Body of pancreas (tissue), 4 donors: ENCODE data around the gene MED17.

Source experiments
- CTCF ChIP-seq, 7 experiments: fragments of 450-650 bp in 4 of 7; fragments of 200-600 bp in 3 of 7; sonication (generic) in 3 of 7; IDR thresholded peaks; one replicate each; pipeline ENCODE4 v1.5.1; 2016 to 2019; ENCODE audit warnings: antibody characterized with exemption in 7 of 7
- POLR2A ChIP-seq, 3 donors: fragments of 450-650 bp; IDR thresholded peaks; one replicate each; pipeline ENCODE4 v1.6.1; 2016; ENCODE audit warnings: antibody characterized with exemption in 3 of 3, mild to moderate bottlenecking in 2 of 3

- TF ChIP-seq CTCF (IDR thresholded peaks at IDR 0.05) (no peak), POLR2A (IDR thresholded peaks at IDR 0.05) (peak in 1 of 3 donors; percentile 8)
These were observed 17.1 kb upstream of the MED17 start for GRCh38 chr11:93767018-93767417.
